PC-3 (cell line): ENCODE measurements around the gene OR6B1.

ENCODE experiments used
- CTCF ChIP-seq: fragments of 300-600 bp; sonication (generic); conservative IDR thresholded peaks from 2 replicates; pipeline ENCODE4 v1.5.1; 2017; ENCODE audit warnings: antibody characterized with exemption, low read depth, mild to moderate bottlenecking, low read length
- EZH2 ChIP-seq: fragments of 300-600 bp; sonication (generic); IDR thresholded peaks from one replicate; pipeline ENCODE4 v1.6.1; 2017; ENCODE audit warnings: antibody characterized with exemption, mild to moderate bottlenecking, low read length; ENCODE audit not compliant: unreplicated experiment

GRCh38 chr7:143983960-143984359 lies 16.2 kb upstream of the OR6B1 start:
- TF ChIP-seq EZH2 (no peak), CTCF (no peak)
